ENCODE measurements around the gene ITSN2.

Gene ITSN2

DNA sequence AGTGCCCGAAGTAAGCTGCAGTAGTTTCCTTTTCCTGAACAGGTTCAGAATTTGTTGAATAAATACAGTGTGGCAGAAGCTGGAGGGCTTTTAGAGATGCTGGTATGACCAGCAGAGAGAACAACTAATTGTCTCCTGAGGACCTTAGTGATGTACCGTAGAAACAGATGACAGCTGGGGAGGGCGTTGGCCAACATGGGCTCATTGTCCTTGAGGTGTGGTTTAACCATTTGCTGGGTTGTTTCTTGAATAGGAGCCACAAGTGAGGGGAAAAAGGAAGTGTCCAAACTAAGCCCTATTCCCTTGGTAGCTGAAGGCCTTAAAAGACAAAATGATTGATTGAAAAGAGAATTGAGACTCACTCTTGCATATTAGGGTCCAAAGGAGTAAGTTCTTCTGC is 197.2 kb downstream of the ITSN2 start:
- Histone ChIP-seq H3K4me3 (replicated peaks; ENCODE audit: low read depth, low read length) (no peak overlapping the region), H3K27me3 (replicated peaks; ENCODE audit: control insufficient read depth, insufficient read depth, low read length) (no peaks in the 10 kb centered on the region), H3K36me3 (ENCODE audit: control insufficient read depth, insufficient read depth, low read length) (no peaks in the 10 kb centered on the region)
- TF ChIP-seq CTCF (IDR thresholded peaks at IDR 0.05; ENCODE audit: insufficient read depth, low read length, poor library complexity, severe bottlenecking): no peak
- no peak for DNase-seq (ENCODE audit: extremely low read depth, insufficient read length)

DNA sequence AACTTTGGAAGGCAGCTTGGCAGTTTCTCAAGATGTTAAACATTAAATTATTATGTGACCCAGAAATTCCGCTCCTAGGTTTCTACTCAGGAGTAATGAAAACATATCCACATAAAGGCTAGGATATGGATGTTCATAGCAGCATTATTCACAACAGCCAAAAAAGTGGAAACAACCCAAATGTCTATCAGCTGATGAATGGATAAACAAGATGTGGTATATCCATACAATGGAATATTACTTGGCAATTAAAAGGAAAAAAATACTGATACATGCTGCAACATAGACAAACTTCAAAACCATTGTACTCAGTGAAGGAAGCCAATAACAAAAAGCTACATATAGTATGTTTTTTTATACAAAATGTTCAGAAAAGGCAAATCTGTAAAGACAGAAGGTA is 197.8 kb downstream of the ITSN2 start:
- no peak for TF ChIP-seq CTCF (IDR thresholded peaks at IDR 0.05; ENCODE audit: insufficient read depth, low read length, poor library complexity, severe bottlenecking)
- DNase-seq (ENCODE audit: extremely low read depth, insufficient read length): no peak
- H3K27me3 ChIP-seq (replicated peaks; ENCODE audit: control insufficient read depth, insufficient read depth, low read length): no peaks in the 10 kb centered on the region

GRCh38 chr2:24160761-24161160 is 199.6 kb downstream of the ITSN2 start:
- Histone ChIP-seq H3K4me3 (replicated peaks; ENCODE audit: low read depth, low read length) (no peak overlapping the region), H3K36me3 (ENCODE audit: control insufficient read depth, insufficient read depth, low read length) (no peaks in the 10 kb centered on the region), H3K27me3 (replicated peaks; ENCODE audit: control insufficient read depth, insufficient read depth, low read length) (no peaks in the 10 kb centered on the region)
- no peak for DNase-seq (ENCODE audit: extremely low read depth, insufficient read length)
- no peak for TF ChIP-seq CTCF (IDR thresholded peaks at IDR 0.05; ENCODE audit: insufficient read depth, low read length, poor library complexity, severe bottlenecking)

More for the DNA sequence above, 197.8 kb downstream of the ITSN2 start:
- H3K4me3 ChIP-seq (replicated peaks; ENCODE audit: low read depth, low read length): no peak overlapping the region
- no peaks in the 10 kb centered on the region for H3K36me3 ChIP-seq (ENCODE audit: control insufficient read depth, insufficient read depth, low read length)

DNA sequence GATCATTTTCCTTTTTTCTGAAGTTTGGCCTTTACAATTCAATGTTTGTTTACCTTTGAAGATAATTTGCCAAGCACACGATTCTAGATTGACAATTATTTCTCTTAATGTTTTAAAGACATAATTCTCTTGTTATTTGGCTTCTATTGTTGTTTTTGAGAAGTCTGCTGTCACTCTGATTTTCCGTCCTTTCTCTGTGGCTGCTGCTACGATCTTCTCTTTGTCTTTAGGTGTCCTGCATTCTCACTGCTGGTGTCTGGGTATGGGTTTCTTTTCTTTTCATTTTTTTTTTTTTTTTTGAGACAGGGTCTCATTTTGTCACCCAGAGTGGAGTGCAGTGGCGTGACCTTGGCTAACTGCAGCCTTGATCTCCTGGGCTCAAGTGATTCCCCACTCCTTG is 200.6 kb downstream of the ITSN2 start:
- no peaks in the 10 kb centered on the region for H3K27me3 ChIP-seq (replicated peaks; ENCODE audit: control insufficient read depth, insufficient read depth, low read length)
- no peak for TF ChIP-seq CTCF (IDR thresholded peaks at IDR 0.05; ENCODE audit: insufficient read depth, low read length, poor library complexity, severe bottlenecking)
- no peak overlapping the region for H3K4me3 ChIP-seq (replicated peaks; ENCODE audit: low read depth, low read length)
- DNase-seq (ENCODE audit: extremely low read depth, insufficient read length): no peak
- H3K36me3 ChIP-seq (ENCODE audit: control insufficient read depth, insufficient read depth, low read length): no peaks in the 10 kb centered on the region

DNA sequence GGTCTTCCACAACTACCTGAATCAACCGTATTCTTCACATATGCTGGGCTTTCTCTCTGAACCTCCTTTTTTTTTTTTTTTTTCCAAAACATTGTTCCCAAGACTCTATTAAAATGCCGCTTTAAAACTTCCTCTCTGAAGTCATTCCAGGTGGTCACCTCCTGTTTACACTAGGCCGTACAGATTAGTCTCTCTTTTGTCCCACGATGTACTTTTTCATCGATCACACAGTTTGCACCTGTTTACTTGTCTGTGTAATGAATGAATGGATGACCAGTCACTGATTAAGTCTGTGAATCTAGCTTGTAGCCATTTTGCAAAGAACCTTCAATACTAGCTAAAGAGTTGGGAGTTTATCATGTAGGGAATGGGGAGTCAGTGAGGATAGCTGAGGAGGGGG is 202.2 kb downstream of the ITSN2 start:
- H3K4me3 ChIP-seq (replicated peaks; ENCODE audit: low read depth, low read length): no peak overlapping the region
- no peak for DNase-seq (ENCODE audit: extremely low read depth, insufficient read length)
- TF ChIP-seq CTCF (IDR thresholded peaks at IDR 0.05; ENCODE audit: insufficient read depth, low read length, poor library complexity, severe bottlenecking): no peak
- no peaks in the 10 kb centered on the region for H3K27me3 ChIP-seq (replicated peaks; ENCODE audit: control insufficient read depth, insufficient read depth, low read length)
- no peaks in the 10 kb centered on the region for H3K36me3 ChIP-seq (ENCODE audit: control insufficient read depth, insufficient read depth, low read length)

GRCh38 chr2:24153478-24153877 is 206.9 kb downstream of the ITSN2 start:
- TF ChIP-seq CTCF (IDR thresholded peaks at IDR 0.05; ENCODE audit: insufficient read depth, low read length, poor library complexity, severe bottlenecking): no peak
- Histone ChIP-seq H3K27me3 (replicated peaks; ENCODE audit: control insufficient read depth, insufficient read depth, low read length) (no peaks in the 10 kb centered on the region), H3K4me3 (replicated peaks; ENCODE audit: low read depth, low read length) (no peak overlapping the region), H3K36me3 (ENCODE audit: control insufficient read depth, insufficient read depth, low read length) (no peaks in the 10 kb centered on the region)
- DNase-seq (ENCODE audit: extremely low read depth, insufficient read length): no peak

Data from GM06990 (cell line).